Karpas-422 (cell line): ENCODE data around the gene BICD1. TPM values are rescaled to one million over a fixed set of nuclear protein-coding genes. Genes with fewer than 3 reads are reported as not detected.

Experiments used
- DNase-seq: peaks from one replicate; pipeline ENCODE4 v3.0.0-alpha.2; 2015
- H2AFZ ChIP-seq: fragments of 200-600 bp; sonication (generic); 2 replicates; pipeline ENCODE4 v1.6.1; 2014; ENCODE audit warnings: antibody characterized with exemption, low read length, mixed read lengths
- H3K27ac ChIP-seq: fragments of 200-600 bp; sonication (generic); 2 replicates; pipeline ENCODE4 v1.5.1; 2014; ENCODE audit warnings: mild to moderate bottlenecking, low read length, moderate library complexity
- H3K27me3 ChIP-seq: fragments of 200-600 bp; sonication (generic); 2 replicates; pipeline ENCODE4 v1.6.1; 2014; ENCODE audit warnings: low read length, mixed read lengths
- H3K36me3 ChIP-seq: fragments of 200-600 bp; sonication (generic); 2 replicates; pipeline ENCODE4 v1.6.1; 2014; ENCODE audit warnings: low read length, mixed read lengths; ENCODE audit not compliant: insufficient read depth
- H3K4me1 ChIP-seq: fragments of 200-600 bp; sonication (generic); 2 replicates; pipeline ENCODE4 v1.6.1; 2014; ENCODE audit warnings: mild to moderate bottlenecking, low read length, mixed read lengths
- H3K4me2 ChIP-seq: fragments of 200-600 bp; sonication (generic); 2 replicates; pipeline ENCODE4 v1.6.1; 2014; ENCODE audit warnings: low read length, low read depth, mild to moderate bottlenecking; ENCODE audit not compliant: poor library complexity, severe bottlenecking
- H3K4me3 ChIP-seq: fragments of 200-600 bp; sonication (generic); 2 replicates; pipeline ENCODE4 v1.5.1; 2014; ENCODE audit warnings: mild to moderate bottlenecking, antibody characterized with exemption, low read length, mixed read lengths
- H3K79me2 ChIP-seq: fragments of 200-600 bp; sonication (generic); 2 replicates; pipeline ENCODE4 v1.6.1; 2014; ENCODE audit warnings: mild to moderate bottlenecking, low read length, mixed read lengths
- H3K9ac ChIP-seq: fragments of 200-600 bp; sonication (generic); 2 replicates; pipeline ENCODE4 v1.6.0; 2014; ENCODE audit warnings: low read length
- H3K9me2 ChIP-seq: fragments of 200-600 bp; sonication (generic), shearing (Covaris generic); replicated peaks from 2 replicates; pipeline ENCODE4 v1.6.0; 2014; ENCODE audit warnings: mild to moderate bottlenecking, low read length, moderate library complexity; ENCODE audit not compliant: insufficient read depth
- H3K9me3 ChIP-seq: fragments of 300-700, 200-600 bp; sonication (generic); 2 replicates; pipeline ENCODE4 v1.6.1; 2014; ENCODE audit warnings: low read length, mixed read lengths
- H4K20me1 ChIP-seq: fragments of 200-600 bp; sonication (generic); 2 replicates; pipeline ENCODE4 v1.6.1; 2014; ENCODE audit warnings: mild to moderate bottlenecking, antibody characterized with exemption, low read length, low read depth; ENCODE audit not compliant: insufficient read depth
- total RNA-seq: library from RNA; depleted of rRNA; stranded (reverse); fragments of >200 nt; shearing (Covaris generic); gene quantifications from 2 replicates; pipeline ENCODE4 v1.2.3, GENCODE V29; 2014; ENCODE audit warnings: low replicate concordance

BICD1 gene
- total RNA-seq, 1 experiment from 2014 or later = 55.7 TPM

DNA sequence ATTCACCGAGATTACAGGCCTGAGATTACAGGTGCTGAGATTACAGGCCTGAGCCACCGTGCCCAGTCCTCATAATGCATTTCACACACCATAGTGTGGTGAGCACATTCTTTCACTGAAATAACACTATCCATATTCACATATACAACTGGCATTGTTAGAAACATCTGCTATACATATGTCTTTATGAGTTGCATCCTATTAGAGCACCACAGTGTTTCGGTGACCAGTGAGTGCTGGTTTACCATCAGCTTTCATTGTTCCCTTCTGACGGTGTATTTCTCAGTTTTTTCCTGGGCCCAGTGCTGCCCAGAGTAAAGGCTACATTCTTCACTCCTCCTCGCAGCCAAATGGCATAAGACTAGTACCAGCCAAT lies 196.5 kb downstream of the BICD1 start:
- peaks cover 55% of the 10 kb centered on the region for H3K79me2 ChIP-seq
- H4K20me1 ChIP-seq = no peaks in the 10 kb centered on the region
- H3K27me3 ChIP-seq = no peaks in the 10 kb centered on the region
- H3K9ac ChIP-seq = no peak overlapping the region
- peaks cover 39% of the 10 kb centered on the region for H3K4me1 ChIP-seq
- peaks cover 7% of the 10 kb centered on the region; the same call in 1 of the 2 replicates for H3K36me3 ChIP-seq
- H3K4me2 ChIP-seq = no peak overlapping the region
- no peaks in the 10 kb centered on the region for H3K9me3 ChIP-seq
- no peak overlapping the region for H2AFZ ChIP-seq
- peak overlapping the region; percentile 83; the same call in 1 of the 2 replicates for H3K27ac ChIP-seq
- H3K9me2 ChIP-seq = no peaks in the 10 kb centered on the region
- DNase-seq = no peak
- no peak overlapping the region for H3K4me3 ChIP-seq

DNA sequence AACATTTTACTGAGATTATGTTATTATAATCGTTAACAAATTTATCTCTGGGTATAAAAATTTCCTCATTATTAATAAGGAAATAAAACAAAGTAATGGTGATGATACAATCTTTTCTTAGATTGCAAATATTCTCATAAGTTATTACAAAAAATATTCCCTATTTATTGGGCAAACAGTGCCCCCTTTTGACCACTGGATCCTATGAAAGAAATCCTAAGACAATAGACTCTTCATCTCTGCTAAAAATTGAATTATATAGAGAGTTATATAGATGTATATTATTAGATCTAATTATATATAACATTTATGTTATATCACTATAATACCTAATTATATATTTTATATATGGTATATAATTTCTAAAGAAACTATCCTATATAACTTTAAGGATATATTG lies 198.5 kb downstream of the BICD1 start:
- Histone ChIP-seq H3K4me2 (no peak overlapping the region), H3K9me2 (no peaks in the 10 kb centered on the region), H3K79me2 (peaks cover 54% of the 10 kb centered on the region), H3K9me3 (no peaks in the 10 kb centered on the region), H3K36me3 (peaks cover 7% of the 10 kb centered on the region; the same call in 1 of the 2 replicates), H2AFZ (no peak overlapping the region), H4K20me1 (no peaks in the 10 kb centered on the region), H3K27me3 (no peaks in the 10 kb centered on the region), H3K4me3 (no peak overlapping the region), H3K4me1 (peaks cover 27% of the 10 kb centered on the region), H3K9ac (no peak overlapping the region), H3K27ac (no peak overlapping the region)
- no peak for DNase-seq

DNA sequence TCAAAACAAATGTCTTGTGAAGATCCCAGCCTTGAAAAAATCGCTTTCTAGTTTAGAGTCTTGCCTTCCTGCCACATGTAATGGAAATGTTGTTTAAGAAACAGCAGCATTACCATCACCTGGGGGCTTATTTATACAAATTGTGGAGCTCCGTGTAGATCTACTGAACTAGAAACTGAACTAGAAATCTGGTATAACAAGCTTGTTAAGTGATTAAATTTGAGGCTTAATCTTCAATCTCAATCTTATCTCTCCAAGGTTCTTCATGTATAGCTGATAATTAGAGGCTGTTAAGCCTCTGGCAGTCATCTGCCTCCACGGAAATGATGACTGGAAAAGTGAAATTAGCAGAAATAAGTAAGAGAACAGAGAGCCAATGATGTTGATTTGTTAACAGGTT lies 200.7 kb downstream of the BICD1 start:
- Histone ChIP-seq H3K27ac (peak overlapping the region; percentile 21), H3K36me3 (peaks cover 7% of the 10 kb centered on the region; the same call in 1 of the 2 replicates), H4K20me1 (no peaks in the 10 kb centered on the region), H2AFZ (no peak overlapping the region), H3K27me3 (no peaks in the 10 kb centered on the region), H3K9ac (no peak overlapping the region), H3K9me2 (no peaks in the 10 kb centered on the region), H3K79me2 (peaks cover 51% of the 10 kb centered on the region), H3K9me3 (no peaks in the 10 kb centered on the region), H3K4me2 (no peak overlapping the region), H3K4me1 (peaks cover 16% of the 10 kb centered on the region), H3K4me3 (no peak overlapping the region)
- DNase-seq = no peak

DNA sequence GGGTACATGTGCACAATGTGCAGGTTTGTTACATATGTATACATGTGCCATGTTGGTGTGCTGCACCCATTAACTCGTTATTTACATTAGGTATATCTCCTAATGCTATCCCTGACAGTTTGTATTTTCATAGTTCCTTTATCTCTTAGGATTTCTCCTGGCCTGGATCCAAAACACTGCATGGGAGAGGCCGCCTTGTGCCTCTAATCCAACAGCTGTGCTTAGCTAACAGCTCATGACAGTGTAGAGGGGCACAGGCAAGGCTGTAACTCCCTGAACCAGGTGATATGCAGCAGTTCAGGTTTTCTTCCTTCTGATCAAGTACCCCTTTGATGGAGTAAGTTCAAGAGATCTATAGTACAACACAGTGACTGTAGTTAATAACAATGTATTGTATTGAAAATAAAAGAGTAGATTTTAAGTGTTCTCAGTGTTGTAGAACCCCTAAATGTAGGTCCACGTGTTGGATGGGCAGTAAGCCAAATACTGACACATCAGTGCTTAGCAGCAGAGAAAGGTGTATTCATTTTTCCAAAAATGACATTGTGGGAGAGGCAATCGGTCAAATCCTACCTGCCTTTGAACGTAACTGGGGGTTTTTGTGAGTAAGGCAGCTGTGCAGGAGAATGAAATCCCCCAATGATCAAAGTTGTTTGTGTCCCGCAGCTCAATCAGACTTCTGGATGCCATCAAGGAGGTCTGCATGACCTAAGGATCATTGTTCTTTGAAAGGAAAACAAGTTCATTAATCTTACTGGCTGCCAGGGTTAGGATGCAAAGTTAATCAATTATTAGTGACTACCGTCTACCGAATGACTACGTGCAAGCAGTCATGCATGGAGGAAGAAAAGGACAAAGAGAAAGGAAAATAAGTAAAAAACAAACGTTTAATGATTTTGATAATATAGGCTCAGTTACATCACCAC lies 203.4 kb downstream of the BICD1 start:
- no peak overlapping the region for H3K9ac ChIP-seq
- H3K4me2 ChIP-seq = no peak overlapping the region
- no peak overlapping the region for H2AFZ ChIP-seq
- H3K4me3 ChIP-seq = no peak overlapping the region
- H3K79me2 ChIP-seq = peaks cover 58% of the 10 kb centered on the region
- H3K9me2 ChIP-seq = no peaks in the 10 kb centered on the region
- H3K27ac ChIP-seq = 0 out of 2 replicates have a peak overlapping the region, but pooled peaks have one; percentile 36
- no peaks in the 10 kb centered on the region for H3K9me3 ChIP-seq
- no peaks in the 10 kb centered on the region for H3K27me3 ChIP-seq
- peaks cover 24% of the 10 kb centered on the region for H3K4me1 ChIP-seq
- H4K20me1 ChIP-seq = no peaks in the 10 kb centered on the region
- H3K36me3 ChIP-seq = peaks cover 5% of the 10 kb centered on the region; the same call in 1 of the 2 replicates
- DNase-seq = no peak

DNA sequence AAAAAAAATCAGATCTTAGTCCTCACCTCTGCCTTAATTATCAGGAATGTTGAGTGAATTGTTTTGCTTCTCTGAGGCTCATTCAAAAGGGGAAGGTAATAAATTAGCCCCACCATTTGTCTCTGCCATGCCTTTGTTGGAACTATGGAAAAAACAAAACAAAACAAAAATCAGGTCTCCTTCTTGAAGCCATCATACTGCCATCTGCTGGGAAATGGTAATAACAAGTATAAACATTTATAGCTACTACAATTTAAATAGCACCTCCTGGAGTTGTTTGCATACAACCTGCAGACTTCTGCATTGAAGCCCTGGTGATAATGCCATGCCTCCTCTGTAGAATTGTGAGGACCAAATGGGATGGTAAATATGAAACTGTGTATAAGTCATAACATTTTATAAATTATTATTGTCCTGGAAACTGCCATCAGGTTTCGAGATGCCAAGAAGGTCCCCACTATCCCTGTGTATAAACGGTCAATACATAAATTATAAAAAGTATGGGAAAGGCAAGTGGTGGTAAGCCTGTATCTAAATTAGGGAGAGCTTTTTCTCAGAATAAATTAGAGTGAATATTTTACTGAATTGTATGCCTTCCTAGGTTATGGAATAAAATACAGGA lies 205.5 kb downstream of the BICD1 start:
- no peak overlapping the region for H2AFZ ChIP-seq
- H3K4me1 ChIP-seq = peaks cover 24% of the 10 kb centered on the region
- no peaks in the 10 kb centered on the region for H3K36me3 ChIP-seq
- peaks cover 63% of the 10 kb centered on the region for H3K79me2 ChIP-seq
- no peaks in the 10 kb centered on the region for H3K9me3 ChIP-seq
- no peak overlapping the region for H3K4me3 ChIP-seq
- H3K9me2 ChIP-seq = no peaks in the 10 kb centered on the region
- peak overlapping the region; percentile 39 for H3K4me2 ChIP-seq
- H3K27ac ChIP-seq = peak overlapping the region; percentile 54
- no peaks in the 10 kb centered on the region for H4K20me1 ChIP-seq
- H3K9ac ChIP-seq = no peak overlapping the region
- DNase-seq = peak; percentile 87
- no peaks in the 10 kb centered on the region for H3K27me3 ChIP-seq

DNA sequence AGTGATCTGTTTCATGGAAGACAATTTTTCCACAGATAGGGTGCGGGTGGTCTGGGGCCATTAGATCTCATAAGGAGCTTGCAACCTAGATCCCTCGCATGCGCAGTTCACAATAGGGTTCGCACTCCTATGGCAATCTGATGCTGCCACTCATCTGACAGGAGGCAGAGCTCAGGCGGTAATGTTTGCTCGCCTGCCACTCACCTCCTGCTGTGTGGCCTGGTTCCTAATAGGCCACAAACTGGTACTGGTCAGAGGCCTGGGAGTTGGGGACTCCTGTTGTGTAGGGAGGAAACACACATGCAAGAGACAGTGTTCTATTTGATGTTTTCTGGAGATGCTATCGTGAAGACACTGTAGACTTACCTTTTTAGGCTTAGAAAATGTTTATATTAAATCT lies 215.7 kb downstream of the BICD1 start:
- Histone ChIP-seq H2AFZ (no peak overlapping the region), H4K20me1 (no peaks in the 10 kb centered on the region), H3K9ac (no peak overlapping the region), H3K4me3 (no peak overlapping the region), H3K27ac (no peak overlapping the region), H3K4me1 (peaks cover 15% of the 10 kb centered on the region), H3K36me3 (no peaks in the 10 kb centered on the region), H3K79me2 (peaks cover 43% of the 10 kb centered on the region), H3K4me2 (no peak overlapping the region), H3K9me2 (no peaks in the 10 kb centered on the region), H3K9me3 (no peaks in the 10 kb centered on the region), H3K27me3 (no peaks in the 10 kb centered on the region)
- no peak for DNase-seq

DNA sequence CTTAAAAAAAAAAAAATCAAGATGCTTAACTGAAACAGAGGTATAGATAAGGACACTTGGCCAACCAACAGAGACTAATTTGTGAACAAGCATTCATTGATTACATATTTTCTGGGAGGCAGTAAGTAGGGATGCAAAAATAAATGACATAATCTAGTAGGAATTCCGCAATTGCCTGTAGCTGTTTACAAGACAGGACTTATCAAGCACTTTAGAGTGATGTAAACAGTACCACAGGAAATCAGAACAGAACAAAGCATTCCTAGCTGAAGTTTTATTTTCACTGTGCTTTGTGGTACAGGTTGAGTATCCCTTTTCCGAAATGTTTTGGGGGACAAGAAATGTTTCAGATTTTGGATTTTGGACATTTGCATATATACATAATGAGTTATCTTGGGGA lies 224.5 kb downstream of the BICD1 start:
- no peaks in the 10 kb centered on the region for H3K9me3 ChIP-seq
- H4K20me1 ChIP-seq = no peaks in the 10 kb centered on the region
- no peak overlapping the region for H3K9ac ChIP-seq
- H3K4me1 ChIP-seq = no peaks in the 10 kb centered on the region
- no peak for DNase-seq
- H3K27ac ChIP-seq = no peak overlapping the region
- H2AFZ ChIP-seq = no peak overlapping the region
- no peaks in the 10 kb centered on the region for H3K9me2 ChIP-seq
- peaks cover 17% of the 10 kb centered on the region; the same call in 1 of the 2 replicates for H3K79me2 ChIP-seq
- no peak overlapping the region for H3K4me2 ChIP-seq
- no peaks in the 10 kb centered on the region for H3K27me3 ChIP-seq
- H3K4me3 ChIP-seq = no peak overlapping the region
- H3K36me3 ChIP-seq = 0 out of 2 replicates have a peak, but pooled peaks cover 3% of the 10 kb centered on the region

DNA sequence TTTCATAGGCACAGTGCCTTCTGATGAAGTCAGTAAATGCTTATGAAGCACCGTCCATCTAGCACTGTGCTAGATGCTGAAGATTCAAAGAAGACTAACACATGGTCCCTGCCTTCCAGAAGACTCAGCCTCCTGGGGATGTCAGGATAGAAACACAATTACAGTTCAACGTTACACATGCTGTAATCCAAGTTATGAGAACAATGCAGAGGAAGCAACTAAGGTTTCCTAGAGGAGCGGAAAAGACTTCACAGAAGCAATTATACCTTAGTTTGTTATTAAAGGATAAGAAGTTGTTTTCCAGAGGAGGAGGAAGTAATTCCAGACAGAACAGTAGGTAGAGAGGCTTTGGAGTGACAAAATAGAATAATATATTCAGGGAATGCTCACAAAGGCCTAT lies 225.8 kb downstream of the BICD1 start:
- Histone ChIP-seq H2AFZ (no peak overlapping the region), H3K36me3 (0 out of 2 replicates have a peak, but pooled peaks cover 3% of the 10 kb centered on the region), H3K9ac (no peak overlapping the region), H3K79me2 (peaks cover 17% of the 10 kb centered on the region; the same call in 1 of the 2 replicates), H3K4me3 (no peak overlapping the region), H3K9me2 (no peaks in the 10 kb centered on the region), H4K20me1 (no peaks in the 10 kb centered on the region), H3K27ac (no peak overlapping the region), H3K9me3 (no peaks in the 10 kb centered on the region), H3K4me2 (no peak overlapping the region), H3K27me3 (no peaks in the 10 kb centered on the region), H3K4me1 (no peaks in the 10 kb centered on the region)
- no peak for DNase-seq
